HUES64 (cell line): ENCODE data around the gene PSG6.
"Not testable (repeated sequence)": the region's sequence is repeated elsewhere in the genome, so short reads cannot be mapped to it uniquely, and the experiment has no call there.

Experiments used
- H3K27ac ChIP-seq: 2 replicates; pipeline ENCODE4 v1.7.0; 2013; ENCODE audit warnings: low read depth, low read length, inconsistent platforms
- H3K27me3 ChIP-seq: 2 replicates; pipeline ENCODE4 v1.6.1; 2013; ENCODE audit warnings: mild to moderate bottlenecking, low read length; ENCODE audit not compliant: insufficient read depth
- H3K36me3 ChIP-seq: 2 replicates; pipeline ENCODE4 v1.6.1; 2013; ENCODE audit warnings: mild to moderate bottlenecking, low read length; ENCODE audit not compliant: insufficient read depth
- H3K4me1 ChIP-seq: 2 replicates; pipeline ENCODE4 v1.6.1; 2013; ENCODE audit warnings: mild to moderate bottlenecking, low read length, moderate library complexity; ENCODE audit not compliant: insufficient read depth
- H3K4me3 ChIP-seq: 2 replicates; pipeline ENCODE4 v1.5.1; 2013; ENCODE audit warnings: mild to moderate bottlenecking, low read length, moderate library complexity
- H3K9ac ChIP-seq: 2 replicates; pipeline ENCODE4 v1.6.1; 2013; ENCODE audit warnings: mild to moderate bottlenecking, low read depth, low read length
- H3K9me3 ChIP-seq: 2 replicates; pipeline ENCODE4 v1.6.1; 2013; ENCODE audit warnings: low read depth, low read length; ENCODE audit not compliant: insufficient read depth
- WGBS: fragments of 150-250, 120-280 bp; methylation state at CpG from one replicate; pipeline ENCODE4 v1.1.7; 2013; ENCODE audit warnings: missing lambda C conversion rate; 5-methylcytosine and 5-hydroxymethylcytosine counted together

PSG6 gene

DNA sequence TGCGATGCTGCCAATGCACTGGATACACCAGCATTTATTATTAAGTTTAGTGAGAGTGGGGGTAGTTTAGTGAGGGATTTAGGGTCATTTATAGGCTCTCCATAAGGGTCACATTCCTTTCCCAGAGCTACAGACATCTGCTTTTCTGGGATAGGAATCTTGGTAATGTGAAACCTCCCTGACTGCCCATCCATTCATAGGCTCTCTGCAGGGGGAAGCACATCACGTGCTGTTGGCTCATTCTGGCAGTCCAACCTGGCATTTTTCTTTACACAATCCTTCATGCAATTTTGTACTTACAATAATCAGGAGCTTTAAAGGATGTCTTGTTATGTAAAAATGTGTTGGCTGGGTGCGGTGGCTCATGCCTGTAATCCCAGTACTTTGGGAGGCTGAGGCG, 17.1 kb downstream of the PSG6 start:
- H3K36me3 ChIP-seq, H3K4me3 ChIP-seq, H3K4me1 ChIP-seq, H3K9me3 ChIP-seq, H3K27me3 ChIP-seq, H3K9ac ChIP-seq: not testable (repeated sequence)
- H3K27ac ChIP-seq = 0 out of 2 replicates have a peak overlapping the region, but pooled peaks have one; percentile 33
- WGBS = 76% methylated on average over 4 of the region's 4 CpGs

- H3K9ac ChIP-seq, H3K36me3 ChIP-seq, H3K4me3 ChIP-seq, H3K27me3 ChIP-seq, H3K4me1 ChIP-seq, H3K27ac ChIP-seq, H3K9me3 ChIP-seq: not testable (repeated sequence)
- WGBS = 93% methylated on average over 12 of the region's 12 CpGs
Observed at GRCh38 chr19:42899674-42900073, 18.0 kb downstream of the PSG6 start.

DNA sequence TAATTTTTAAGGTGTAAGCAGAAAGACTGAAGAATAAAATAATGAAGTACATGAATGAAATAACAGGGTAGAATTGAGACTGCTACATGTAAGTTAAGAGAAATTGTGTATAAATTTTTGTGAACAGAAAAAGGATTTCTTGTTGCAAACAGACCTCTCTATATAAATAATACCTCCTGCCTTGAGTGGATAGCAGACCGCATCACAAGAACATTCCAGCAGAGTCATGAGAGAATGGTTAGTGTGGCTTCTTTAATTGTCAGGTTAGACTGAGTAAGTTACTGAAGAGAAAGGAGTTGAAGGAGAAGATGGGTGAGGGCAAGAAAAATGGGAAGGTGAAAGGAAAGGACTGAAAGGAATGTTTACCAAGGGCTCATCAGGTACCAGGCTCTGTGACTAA, 18.6 kb downstream of the PSG6 start:
- H3K9ac ChIP-seq, H3K27me3 ChIP-seq, H3K27ac ChIP-seq, H3K4me3 ChIP-seq, H3K36me3 ChIP-seq, H3K9me3 ChIP-seq, H3K4me1 ChIP-seq: not testable (repeated sequence)
- whole genome bisulfite sequencing = 91% methylated on average over 1 of the region's 1 CpG

GRCh38 chr19:42898656-42899055, 19.0 kb downstream of the PSG6 start:
- H3K4me1 ChIP-seq, H3K9me3 ChIP-seq, H3K27ac ChIP-seq, H3K36me3 ChIP-seq, H3K9ac ChIP-seq, H3K27me3 ChIP-seq, H3K4me3 ChIP-seq: not testable (repeated sequence)
- WGBS = 60% methylated on average over 1 of the region's 1 CpG

GRCh38 chr19:42897729-42898128, 20.0 kb downstream of the PSG6 start:
- H3K27me3 ChIP-seq, H3K27ac ChIP-seq, H3K9me3 ChIP-seq, H3K9ac ChIP-seq, H3K36me3 ChIP-seq, H3K4me3 ChIP-seq, H3K4me1 ChIP-seq: not testable (repeated sequence)
- WGBS = no CpG with 5 or more reads among the region's 1 CpG

GRCh38 chr19:42890446-42890845, 27.2 kb downstream of the PSG6 start:
- not testable (repeated sequence) for H3K27me3 ChIP-seq, H3K4me1 ChIP-seq, H3K27ac ChIP-seq, H3K36me3 ChIP-seq, H3K4me3 ChIP-seq, H3K9ac ChIP-seq
- 87% methylated on average over 6 of the region's 7 CpGs for WGBS
- H3K9me3 ChIP-seq = peaks cover 13% of the 10 kb centered on the region; the same call in 1 of the 2 replicates

DNA sequence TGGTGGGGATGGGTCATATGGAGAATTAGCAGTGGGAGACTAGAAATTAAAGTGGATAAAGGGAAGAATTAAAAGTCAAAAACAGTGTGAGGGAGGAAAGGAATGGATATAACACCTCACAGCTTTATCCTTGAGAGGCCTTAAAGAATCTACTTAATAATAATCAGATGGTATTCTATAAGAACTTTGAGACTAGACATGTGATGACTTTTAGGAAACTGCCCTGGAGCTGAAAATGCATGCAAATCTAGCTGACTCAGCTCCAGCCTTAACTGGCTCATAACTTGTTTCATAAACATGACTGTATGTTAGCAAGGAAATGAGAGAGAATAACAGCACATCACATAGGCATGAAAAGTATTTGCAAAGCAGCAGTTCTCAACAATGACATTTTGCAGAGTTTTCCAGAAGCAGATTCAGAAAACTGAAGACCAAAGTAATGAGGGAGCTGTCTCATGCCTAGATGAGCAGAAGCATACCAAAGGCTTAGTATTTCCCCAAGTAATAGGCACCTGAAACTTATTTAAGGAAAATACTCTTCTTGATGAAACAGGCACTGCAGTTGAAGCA, 29.7 kb downstream of the PSG6 start:
- H3K9ac ChIP-seq, H3K27ac ChIP-seq, H3K27me3 ChIP-seq, H3K36me3 ChIP-seq, H3K4me1 ChIP-seq, H3K4me3 ChIP-seq: not testable (repeated sequence)
- H3K9me3 ChIP-seq = peaks cover 13% of the 10 kb centered on the region; the same call in 1 of the 2 replicates

- not testable (repeated sequence) for H3K9me3 ChIP-seq, H3K27ac ChIP-seq, H3K4me1 ChIP-seq, H3K9ac ChIP-seq, H3K4me3 ChIP-seq, H3K27me3 ChIP-seq, H3K36me3 ChIP-seq
- WGBS = no CpG with 5 or more reads among the region's 2 CpGs
Observed at GRCh38 chr19:42882730-42883129, 35.0 kb downstream of the PSG6 start.

GRCh38 chr19:42882010-42882409, 35.7 kb downstream of the PSG6 start:
- not testable (repeated sequence) for H3K9ac ChIP-seq, H3K9me3 ChIP-seq, H3K4me3 ChIP-seq, H3K4me1 ChIP-seq, H3K27me3 ChIP-seq, H3K27ac ChIP-seq, H3K36me3 ChIP-seq
- WGBS = 70% methylated on average over 5 of the region's 5 CpGs

- not testable (repeated sequence) for H3K36me3 ChIP-seq, H3K9me3 ChIP-seq, H3K4me3 ChIP-seq, H3K27me3 ChIP-seq, H3K9ac ChIP-seq, H3K4me1 ChIP-seq, H3K27ac ChIP-seq
- WGBS = 83% methylated on average over 8 of the region's 8 CpGs
Observed at GRCh38 chr19:42881279-42881678, 36.4 kb downstream of the PSG6 start.

DNA sequence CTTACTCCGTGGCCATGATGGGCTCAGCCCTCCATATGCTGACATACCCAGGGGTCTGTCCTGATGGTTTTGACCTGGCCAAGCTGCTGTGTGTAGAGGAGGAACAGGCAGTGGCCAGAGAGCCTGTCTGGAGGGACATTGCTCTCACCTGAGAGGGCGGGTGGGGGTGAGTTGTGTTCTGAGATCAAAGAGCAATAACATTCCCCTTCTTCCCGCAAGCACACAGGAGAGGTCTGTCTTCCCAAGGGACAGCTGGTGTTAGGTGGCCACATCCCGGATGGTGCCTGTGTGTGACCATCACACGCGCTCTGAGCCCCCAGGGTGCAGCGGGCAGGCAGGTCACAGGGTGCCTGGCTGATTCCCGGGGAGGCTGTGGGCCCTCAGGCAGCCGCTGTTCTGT, 37.1 kb downstream of the PSG6 start:
- WGBS = 94% methylated on average over 9 of the region's 9 CpGs
- not testable (repeated sequence) for H3K36me3 ChIP-seq, H3K9ac ChIP-seq, H3K4me3 ChIP-seq, H3K9me3 ChIP-seq, H3K4me1 ChIP-seq, H3K27ac ChIP-seq, H3K27me3 ChIP-seq

DNA sequence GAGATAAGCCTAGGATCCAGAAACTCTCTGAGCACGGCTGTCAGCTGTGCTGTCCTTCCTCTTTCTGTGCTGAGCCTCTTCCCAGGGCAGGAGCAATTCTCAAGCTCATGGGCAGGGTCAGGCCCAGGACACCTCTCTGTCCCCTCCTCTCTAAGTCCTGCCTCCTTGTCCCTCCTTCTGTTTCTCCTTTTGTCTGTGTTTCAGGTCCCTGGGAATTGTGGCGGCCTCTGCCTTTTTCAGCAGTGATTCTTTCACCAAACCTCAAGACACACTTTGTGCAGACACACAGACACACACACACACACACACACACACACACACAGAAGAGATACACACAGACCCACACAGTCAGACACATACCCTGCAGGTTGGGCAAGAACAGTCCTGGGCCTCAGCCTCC, 38.1 kb downstream of the PSG6 start, which contains the start of gene PSG1:
PSG1 (minus strand) TSS at position 101 of the 400 bp plus-strand sequence. CDS start 132 bp downstream, outside the sequence.
- H3K27ac ChIP-seq = no peak within 1 kb of the TSS
- no peaks in the 10 kb centered on the region for H3K27me3 ChIP-seq
- H3K9ac ChIP-seq = no peak within 1 kb of the TSS
- no peaks in the 10 kb centered on the region for H3K36me3 ChIP-seq
- H3K9me3 ChIP-seq = 0 out of 2 replicates have a peak, but pooled peaks cover 4% of the 10 kb centered on the region
- WGBS = 81% methylated on average over 2 of the region's 2 CpGs
- no peak within 1 kb of the TSS for H3K4me3 ChIP-seq
- no peaks in the 10 kb centered on the region for H3K4me1 ChIP-seq
